WTC11 (cell line): ENCODE results near the gene ALAD. TPM values are rescaled to one million over a fixed set of nuclear protein-coding genes. Genes with fewer than 3 reads are reported as not detected.

Experiments used
- ATAC-seq: fragments of 200-7000 bp; cut with Tn5 transposase; 2 replicates; pipeline ENCODE4 v1.10.0; 2021; ENCODE audit warnings: mild to moderate bottlenecking, moderate library complexity
- CTCF ChIA-PET: fragments of 300-600 bp; sonication (Branson Sonifier 250); formaldehyde crosslinking; loops from one replicate; lab custom pipeline; 2021; ENCODE audit warnings: antibody characterized with exemption; lab: Charles Lee
- POLR2A ChIA-PET: fragments of 350-600 bp; sonication (Branson Sonifier 250); formaldehyde crosslinking; loops from one replicate; lab custom pipeline; 2021; ENCODE audit warnings: antibody characterized with exemption; lab: Charles Lee
- DNase-seq: peaks from one replicate; pipeline ENCODE4 v3.0.0; 2021; ENCODE audit warnings: low spot score
- H3K27ac Mint-ChIP-seq: 2 replicates; pipeline ENCODE4 v1.8.0; 2021; ENCODE audit warnings: mixed read lengths
- H3K27me3 Mint-ChIP-seq: 2 replicates; pipeline ENCODE4 v1.8.0; 2021; ENCODE audit warnings: low read depth, mild to moderate bottlenecking, moderate library complexity, mixed read lengths
- H3K36me3 Mint-ChIP-seq: 2 replicates; pipeline ENCODE4 v1.8.0; 2021; ENCODE audit warnings: mixed read lengths
- H3K4me1 Mint-ChIP-seq: 2 replicates; pipeline ENCODE4 v1.8.0; 2022; ENCODE audit warnings: mixed read lengths
- H3K4me3 Mint-ChIP-seq: 2 replicates; pipeline ENCODE4 v1.8.0; 2021; ENCODE audit warnings: mild to moderate bottlenecking, moderate library complexity, mixed read lengths
- H3K9me3 Mint-ChIP-seq: 2 replicates; pipeline ENCODE4 v1.8.0; 2021; ENCODE audit warnings: mixed read lengths
- ARID4B ChIP-seq: sonication (generic); formaldehyde crosslinking; IDR thresholded peaks from 2 replicates; pipeline ENCODE4 v1.8.0; 2023; ENCODE audit warnings: missing genetic modification reagents, mild to moderate bottlenecking, borderline replicate concordance
- CREB1 ChIP-seq: sonication (generic); formaldehyde crosslinking; IDR thresholded peaks from 2 replicates; pipeline ENCODE4 v1.8.0; 2023; ENCODE audit warnings: mild to moderate bottlenecking, missing genetic modification reagents
- CREM ChIP-seq: sonication (generic); formaldehyde crosslinking; IDR thresholded peaks from 2 replicates; pipeline ENCODE4 v1.8.1; 2022; ENCODE audit warnings: mild to moderate bottlenecking, missing genetic modification reagents, moderate library complexity
- E2F5 ChIP-seq: sonication (generic); formaldehyde crosslinking; IDR thresholded peaks from 2 replicates; pipeline ENCODE4 v1.8.1; 2022; ENCODE audit warnings: mild to moderate bottlenecking, moderate library complexity, missing genetic modification reagents
- ELF4 ChIP-seq: sonication (generic); formaldehyde crosslinking; IDR thresholded peaks from 2 replicates; pipeline ENCODE4 v1.8.1; 2022; ENCODE audit warnings: low read depth, mild to moderate bottlenecking, moderate library complexity, missing genetic modification reagents
- FOXP1 ChIP-seq: sonication (generic); formaldehyde crosslinking; IDR thresholded peaks from 2 replicates; pipeline ENCODE4 v1.8.0; 2022; ENCODE audit warnings: missing genetic modification reagents, mild to moderate bottlenecking, moderate library complexity, borderline replicate concordance
- GRHL2 ChIP-seq: fragments of 250-450 bp; sonication (Bioruptor Pico); IDR thresholded peaks from 2 replicates; pipeline ENCODE4 v1.8.0; 2022; ENCODE audit warnings: mild to moderate bottlenecking, moderate library complexity; ENCODE audit not compliant: insufficient replicate concordance, severe bottlenecking
- HMGXB4 ChIP-seq: sonication (generic); formaldehyde crosslinking; IDR thresholded peaks from 2 replicates; pipeline ENCODE4 v1.8.1; 2023; ENCODE audit warnings: mild to moderate bottlenecking, moderate library complexity, missing genetic modification reagents
- IRF1 ChIP-seq: sonication (generic); formaldehyde crosslinking; IDR thresholded peaks from 2 replicates; pipeline ENCODE4 v1.8.0; 2023; ENCODE audit warnings: missing genetic modification reagents
- NFYB ChIP-seq: sonication (generic); formaldehyde crosslinking; conservative IDR thresholded peaks from 2 replicates; pipeline ENCODE4 v1.8.0; 2022; ENCODE audit warnings: low read depth, missing genetic modification reagents
- NR1H2 ChIP-seq: sonication (generic); formaldehyde crosslinking; IDR thresholded peaks from 2 replicates; pipeline ENCODE4 v1.9.0; 2021; ENCODE audit warnings: mild to moderate bottlenecking, moderate library complexity, missing genetic modification reagents
- ZNF219 ChIP-seq: sonication (generic); formaldehyde crosslinking; IDR thresholded peaks from 2 replicates; pipeline ENCODE4 v1.8.0; 2023; ENCODE audit warnings: missing genetic modification reagents, mild to moderate bottlenecking, borderline replicate concordance
- ZNF423 ChIP-seq: fragments of 250-450 bp; sonication (Bioruptor Pico); IDR thresholded peaks from 2 replicates; pipeline ENCODE4 v2.1.2; 2022; ENCODE audit warnings: mild to moderate bottlenecking, moderate library complexity
- ZNF532 ChIP-seq: fragments of 250-450 bp; sonication (Bioruptor Pico); IDR thresholded peaks from 2 replicates; pipeline ENCODE4 v1.9.0; 2021; ENCODE audit warnings: mild to moderate bottlenecking, borderline replicate concordance
- total RNA-seq: library from RNA; stranded (reverse); gene quantifications from 3 replicates; pipeline ENCODE4 v1.2.3, GENCODE V29; 2021

ALAD gene
- total RNA-seq, 1 experiment from 2014 or later, result 15.9 TPM

- Mint-ChIP-seq H3K36me3 (no peaks in the 10 kb centered on the region), H3K4me3 (peak overlapping the region; percentile 79), H3K9me3 (no peaks in the 10 kb centered on the region), H3K27ac (no peak overlapping the region), H3K4me1 (peaks cover 19% of the 10 kb centered on the region), H3K27me3 (peaks cover 39% of the 10 kb centered on the region)
- ChIA-PET POLR2A (interaction anchor here (1.1 to 1.5 kb wide), 2 partner anchors 9 to 28 kb away, joined by 3 to 15 read pairs; partner anchors contain the start of genes HDHD3 and WDR31), CTCF (interaction anchor here (0.8 to 3.0 kb wide), 10 partner anchors 9 to 306 kb away, joined by 3 to 16 read pairs (median 4); partner anchors contain the start of genes ALAD, C9orf43, CDC26 and POLE3)
- DNase-seq, result no peak
- ATAC-seq, result peak; percentile 7; the same call in 1 of the 2 replicates
- TF ChIP-seq ZNF219 (no peak), HMGXB4 (CRISPR knock-in tag) (no peak), FOXP1 (CRISPR knock-in tag) (no peak), ZNF423 (CRISPR knock-in tag) (no peak), ZNF532 (CRISPR knock-in tag) (no peak), NFYB (no peak), CREM (no peak), E2F5 (CRISPR knock-in tag) (no peak), NR1H2 (CRISPR knock-in tag) (no peak), ARID4B (CRISPR knock-in tag) (no peak), CREB1 (CRISPR knock-in tag) (no peak), GRHL2 (no peak), IRF1 (CRISPR knock-in tag) (no peak), ELF4 (CRISPR knock-in tag) (no peak)
- TF ChIP-seq, all 79 proteins: peak for 0
Measured at GRCh38 chr9:113349066-113349444, 52.0 kb downstream of the ALAD start.
